Fibroblast of skin of left quadriceps (primary cell): ENCODE measurements around the gene TSNAXIP1.
A peak's percentile ranks its signal among the peaks of the same experiment; 100 is the strongest.

Experiments used
- DNase-seq, 2 experiments: peaks; one replicate each; pipeline ENCODE4 v3.0.0-alpha.2; 2013; ENCODE audit warnings: low read depth in 2 of 2

TSNAXIP1 gene

GRCh38 chr16:67782567-67783352 lies 23.9 kb upstream of the TSNAXIP1 start:
- no peak for DNase-seq

- no peak for DNase-seq
Observed at GRCh38 chr16:67783353-67783725, 23.4 kb upstream of the TSNAXIP1 start.

- DNase-seq = no peak
Observed at GRCh38 chr16:67786491-67786890, 20.2 kb upstream of the TSNAXIP1 start.

- no peak for DNase-seq
Observed at GRCh38 chr16:67790071-67790470, 16.6 kb upstream of the TSNAXIP1 start.

- DNase-seq = no peak
Observed at GRCh38 chr16:67796099-67796718, 10.5 kb upstream of the TSNAXIP1 start.

- DNase-seq = no peak
Observed at GRCh38 chr16:67800338-67800926, 6.3 kb upstream of the TSNAXIP1 start.

- DNase-seq = no peak
Observed at GRCh38 chr16:67801241-67801640, 5.4 kb upstream of the TSNAXIP1 start.

GRCh38 chr16:67801883-67802282 lies 4.8 kb upstream of the TSNAXIP1 start:
- DNase-seq = no peak

- no peak for DNase-seq
Observed at GRCh38 chr16:67803894-67804293, 2.8 kb upstream of the TSNAXIP1 start.

GRCh38 chr16:67804853-67805542 lies 1.7 kb upstream of the TSNAXIP1 start:
- DNase-seq = no peak

GRCh38 chr16:67805718-67806427 lies 816 bp upstream of the TSNAXIP1 start:
- DNase-seq = no peak

GRCh38 chr16:67807148-67807682 lies 526 bp downstream of the TSNAXIP1 start:
- DNase-seq = no peak

GRCh38 chr16:67811899-67812298 lies 5.2 kb downstream of the TSNAXIP1 start:
- DNase-seq = no peak

- no peak for DNase-seq
Observed at GRCh38 chr16:67814567-67814966, 7.9 kb downstream of the TSNAXIP1 start.

- no peak for DNase-seq
Observed at GRCh38 chr16:67820608-67821259, 14.0 kb downstream of the TSNAXIP1 start.

- no peak for DNase-seq
Observed at GRCh38 chr16:67822511-67822910, 15.8 kb downstream of the TSNAXIP1 start.

GRCh38 chr16:67825119-67825518 lies 18.4 kb downstream of the TSNAXIP1 start:
- DNase-seq = no peak

- no peak for DNase-seq
Observed at GRCh38 chr16:67825906-67826305, 19.2 kb downstream of the TSNAXIP1 start.

GRCh38 chr16:67828651-67829050 lies 22.0 kb downstream of the TSNAXIP1 start:
- DNase-seq = no peak

GRCh38 chr16:67833030-67833414 lies 26.3 kb downstream of the TSNAXIP1 start:
- DNase-seq = peak in 1 of 2 experiments; percentile 11
